SW480 (cell line): ENCODE measurements around the gene LCN15.
"Not testable (repeated sequence)": the region's sequence is repeated elsewhere in the genome, so short reads cannot be mapped to it uniquely, and the experiment has no call there.

Experiments used
- DNase-seq: peaks from one replicate; pipeline ENCODE4 v3.0.0-alpha.2; 2016; ENCODE audit warnings: low spot score

The LCN15 gene

DNA sequence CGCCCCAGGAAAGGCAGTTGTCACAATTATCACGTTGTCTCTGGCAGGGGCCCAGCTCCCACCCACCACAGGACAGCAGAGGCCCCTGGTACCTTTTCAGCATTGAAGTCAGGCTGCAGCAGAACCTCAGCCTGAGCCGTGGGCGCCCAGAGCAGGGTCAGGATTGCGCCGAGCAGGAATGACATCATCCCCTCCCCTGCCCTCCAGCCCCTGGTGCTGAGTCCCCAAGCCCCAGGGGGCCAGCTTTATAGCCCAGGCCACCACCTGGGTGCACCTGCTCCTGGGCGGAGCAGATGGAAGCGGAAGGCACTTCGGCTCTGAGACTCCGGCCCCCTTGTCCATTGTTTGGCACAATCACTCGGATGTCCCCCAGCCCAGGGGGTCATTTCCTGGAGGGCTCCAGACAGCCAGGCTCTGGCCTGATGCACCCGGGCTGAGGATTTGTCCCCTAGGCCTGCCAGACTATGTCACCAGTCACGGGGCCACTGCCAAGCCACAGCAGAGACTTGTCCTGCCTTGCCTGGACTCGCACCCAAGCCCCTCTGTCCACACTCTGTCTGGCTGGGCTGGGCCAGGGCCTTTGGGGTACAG lies at the start of gene LCN15:
Gene LCN15, minus strand, starts transcription at position 218 of the 591 bp plus-strand sequence. Its CDS starts 30 bp downstream, at position 188.
- no peak for DNase-seq

DNA sequence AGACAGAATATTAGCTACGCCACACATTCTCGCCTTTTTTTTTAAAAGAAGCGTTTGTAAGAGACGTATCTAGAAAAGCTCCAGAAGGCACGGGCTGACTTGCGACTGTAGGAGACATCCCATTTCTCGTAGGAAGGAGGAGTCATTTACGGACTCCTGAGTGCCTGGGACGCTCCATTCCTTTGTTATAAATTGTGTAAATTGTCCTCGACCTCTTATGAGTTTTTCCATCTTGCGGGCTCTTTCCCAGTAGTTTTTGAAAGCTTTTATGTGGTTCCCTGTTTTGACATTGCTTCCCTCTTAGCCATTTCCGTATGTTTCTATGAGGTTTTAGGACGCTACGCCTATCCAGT lies 44.5 kb upstream of the LCN15 start:
- DNase-seq = peak; percentile 42

DNA sequence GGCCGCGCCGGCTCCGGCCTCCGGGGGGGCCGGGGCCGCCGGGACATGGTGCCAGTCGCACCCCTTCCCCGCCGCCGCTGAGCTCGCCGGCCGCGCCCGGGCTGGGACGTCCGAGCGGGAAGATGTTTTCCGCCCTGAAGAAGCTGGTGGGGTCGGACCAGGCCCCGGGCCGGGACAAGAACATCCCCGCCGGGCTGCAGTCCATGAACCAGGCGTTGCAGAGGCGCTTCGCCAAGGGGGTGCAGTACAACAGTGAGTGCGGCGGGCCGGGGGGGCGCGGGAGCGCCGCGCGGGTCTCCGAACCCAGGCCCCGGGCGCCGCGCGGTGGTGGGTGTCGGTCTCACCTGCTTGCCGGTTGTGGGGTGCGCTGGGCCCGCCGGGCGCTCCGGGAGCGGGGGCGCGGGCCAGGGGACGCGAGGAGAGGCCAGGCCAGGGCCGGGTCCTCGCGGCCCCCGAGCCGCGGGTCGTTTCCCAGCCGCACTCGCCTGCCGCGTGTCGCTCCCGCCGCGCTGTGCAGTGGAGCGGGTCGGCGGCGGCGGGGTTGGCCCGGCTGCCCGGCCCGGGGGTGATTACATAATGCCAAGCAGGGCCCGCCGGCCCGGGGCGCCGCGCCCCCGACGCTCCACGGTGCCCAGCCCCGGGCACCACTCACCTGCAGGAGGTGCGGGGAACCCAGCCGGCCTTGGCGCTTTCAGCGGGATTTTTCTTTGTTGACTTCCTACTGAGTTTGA lies 43.9 kb upstream of the LCN15 start:
- DNase-seq = no peak

DNA sequence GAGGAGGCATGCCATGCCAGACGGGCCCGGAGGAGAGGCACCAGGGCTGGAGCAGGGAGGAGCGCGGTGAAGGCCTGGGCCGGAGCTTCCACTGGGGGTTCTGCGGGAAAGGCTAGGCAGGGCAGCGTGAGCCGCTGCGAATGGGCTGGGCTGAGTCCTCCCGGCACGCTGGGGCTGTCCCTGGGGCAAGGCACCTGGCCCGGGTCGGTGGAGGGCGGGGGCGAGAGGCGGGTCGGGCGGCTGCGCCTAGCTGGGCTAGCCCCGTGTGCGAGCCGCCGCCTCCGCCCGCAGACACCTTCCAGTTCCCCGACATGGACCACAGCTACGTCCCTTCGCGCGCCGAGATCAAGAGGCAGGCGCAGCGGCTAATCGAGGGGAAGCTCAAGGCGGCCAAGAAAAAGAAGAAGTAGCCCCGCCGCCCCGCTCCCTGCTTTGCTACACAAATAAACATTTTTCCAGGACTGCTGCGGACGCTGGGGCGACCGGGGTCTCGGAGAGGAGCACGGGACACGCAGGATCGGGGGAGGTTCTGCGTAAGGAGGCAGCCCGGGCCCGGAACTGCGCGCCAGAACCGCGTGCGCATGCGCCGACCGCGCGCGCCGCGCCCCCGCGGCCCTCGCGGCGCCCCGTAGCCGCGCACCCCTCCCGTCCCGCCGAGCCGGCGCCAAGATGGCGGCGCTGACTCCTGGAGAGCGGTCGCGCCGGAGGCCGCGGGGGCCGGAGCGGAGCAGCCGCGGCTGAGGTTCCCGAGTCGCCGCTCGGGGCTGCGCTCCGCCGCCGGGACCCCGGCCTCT lies 43.2 kb upstream of the LCN15 start, which contains the start of gene RABL6:
Gene RABL6, plus strand, starts transcription at position 668 of the 794 bp plus-strand sequence. CDS start 249 bp downstream, outside the sequence.
- DNase-seq = peak; percentile 67

DNA sequence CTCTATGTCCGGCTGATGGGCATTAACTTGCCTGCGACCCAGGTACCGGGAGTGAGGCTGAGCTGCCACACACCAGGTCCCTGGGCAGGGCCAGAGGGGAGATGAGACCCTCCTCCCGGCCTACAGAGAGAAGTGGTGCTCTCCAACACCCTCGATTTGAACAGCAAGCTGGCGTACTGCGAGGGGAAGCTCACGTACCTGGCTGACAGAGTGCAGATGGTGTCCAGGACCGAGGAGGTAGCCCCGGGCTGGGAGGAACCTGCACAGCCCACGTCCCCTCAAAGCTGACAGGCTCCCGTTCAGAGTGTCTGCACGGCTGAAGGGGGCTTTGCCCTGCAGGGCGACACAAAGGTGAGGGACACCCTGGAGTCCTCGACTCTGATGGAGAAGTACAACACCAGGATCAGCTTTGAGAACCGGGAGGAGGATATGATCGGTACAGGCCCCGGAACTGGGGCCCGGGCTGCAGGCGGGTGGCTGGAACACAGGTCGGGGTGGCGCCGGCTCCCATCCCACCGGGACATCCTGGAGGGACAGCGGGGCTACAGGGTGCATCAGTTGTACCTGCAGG lies 42.4 kb upstream of the LCN15 start:
- DNase-seq = no peak

GRCh38 chr9:136806067-136806466 lies 41.7 kb upstream of the LCN15 start:
- DNase-seq = no peak

- no peak for DNase-seq
Observed at GRCh38 chr9:136805207-136805740, 41.0 kb upstream of the LCN15 start.

DNA sequence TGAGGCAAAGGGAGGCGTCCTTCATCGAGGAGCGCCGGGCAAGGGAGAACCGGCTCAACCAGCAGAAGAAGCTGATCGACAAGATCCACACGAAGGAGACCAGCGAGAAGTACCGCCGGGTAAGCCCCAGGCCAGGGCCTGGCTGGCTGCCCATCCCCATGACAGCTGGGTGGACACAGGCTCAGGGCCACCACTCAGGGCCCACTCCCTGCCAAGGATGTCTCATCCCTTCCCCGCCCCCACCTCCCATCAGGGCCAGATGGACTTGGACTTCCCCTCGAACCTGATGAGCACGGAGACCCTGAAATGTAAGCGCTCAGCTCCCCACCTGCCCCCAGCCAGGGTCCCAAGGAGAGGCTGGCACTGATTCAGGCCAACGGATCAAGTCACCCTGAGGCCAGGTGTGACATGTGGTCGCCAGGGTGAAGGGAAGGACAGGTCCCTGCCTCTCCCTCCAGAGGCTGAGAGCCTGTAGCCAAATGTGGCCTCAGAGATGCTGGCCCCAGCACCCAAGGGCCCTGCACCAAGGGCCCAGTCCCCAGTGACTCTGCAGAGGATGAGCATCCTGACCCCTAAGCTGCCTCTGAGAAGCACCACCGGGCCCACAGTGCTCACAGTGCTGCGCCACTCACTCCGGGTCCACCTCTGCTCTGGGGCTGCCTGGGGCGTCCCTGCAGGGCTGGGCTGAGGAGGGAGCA lies 40.3 kb upstream of the LCN15 start:
- no peak for DNase-seq

DNA sequence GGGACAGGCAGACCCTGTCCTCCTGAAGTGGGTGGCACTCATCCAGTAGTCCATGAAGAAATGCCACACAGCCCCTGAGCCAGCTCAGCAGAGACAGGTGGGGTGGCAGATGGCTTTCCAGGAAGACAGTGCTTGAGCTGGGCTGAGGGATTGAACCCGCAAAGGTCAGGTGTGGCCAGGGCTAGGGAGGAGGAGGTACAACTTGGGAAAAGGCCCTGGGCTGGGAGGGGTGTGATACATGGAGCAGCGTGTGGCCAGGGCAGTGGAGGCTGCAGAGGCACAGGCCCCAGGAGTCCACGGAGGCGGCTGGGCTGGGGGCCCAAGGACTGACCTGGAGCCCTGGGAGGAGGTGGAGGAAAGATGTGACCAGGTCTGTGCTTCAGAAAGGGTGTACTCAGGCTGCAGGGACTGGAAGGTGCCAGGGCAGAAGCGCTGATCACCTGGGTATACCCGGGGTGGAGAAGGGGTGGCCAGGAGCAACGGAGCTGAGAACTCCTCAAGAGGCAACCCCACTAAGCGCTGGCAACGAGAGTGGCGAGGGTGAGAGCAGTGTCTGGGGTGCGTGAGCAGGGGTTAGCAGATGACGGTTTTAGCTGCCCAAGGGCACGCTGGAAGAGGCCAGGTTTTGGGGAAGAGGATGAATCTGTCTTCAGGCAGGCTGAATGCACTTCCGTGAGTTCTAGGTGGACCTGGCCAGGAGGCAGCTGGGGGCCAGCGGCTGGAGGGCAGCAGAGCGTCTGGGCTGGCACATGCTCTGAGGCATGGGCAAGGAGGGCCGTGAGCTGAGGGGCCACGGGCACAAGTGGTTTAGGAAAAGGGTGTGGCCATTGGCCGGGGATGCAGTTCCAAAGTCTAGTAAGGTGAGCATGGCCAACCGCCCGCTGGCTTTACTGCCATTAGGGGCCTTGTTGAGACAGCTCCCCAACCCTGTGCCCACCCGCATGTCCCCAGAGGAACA lies 39.5 kb upstream of the LCN15 start:
- DNase-seq = no peak

DNA sequence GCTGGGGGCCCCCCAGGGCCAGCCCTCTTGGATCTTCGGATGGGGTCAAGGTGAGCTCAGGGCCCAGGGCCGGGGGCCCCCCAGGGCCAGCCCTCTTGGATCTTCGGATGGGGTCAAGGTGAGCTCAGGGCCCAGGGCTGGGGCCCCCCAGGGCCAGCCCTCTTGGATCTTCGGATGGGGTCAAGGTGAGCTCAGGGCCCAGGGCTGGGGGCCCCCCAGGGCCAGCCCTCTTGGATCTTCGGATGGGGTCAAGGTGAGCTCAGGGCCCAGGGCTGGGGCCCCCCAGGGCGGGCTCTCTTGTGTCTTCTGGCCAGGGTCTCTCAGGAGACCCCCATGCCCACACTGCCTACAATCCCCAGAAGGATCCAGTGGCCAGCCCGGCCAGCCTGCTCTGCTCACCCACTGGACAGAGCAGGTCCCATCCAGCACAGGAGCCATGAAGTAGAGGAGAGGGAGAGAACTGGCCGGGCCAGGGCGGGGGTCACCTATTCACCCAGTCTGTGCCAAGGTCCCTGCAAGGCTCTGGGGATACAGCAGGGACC lies 38.8 kb upstream of the LCN15 start:
- DNase-seq = not testable (repeated sequence)

GRCh38 chr9:136802321-136802720 lies 38.0 kb upstream of the LCN15 start:
- no peak for DNase-seq

- DNase-seq = peak; percentile 86
Observed at GRCh38 chr9:136799854-136800657, 35.7 kb upstream of the LCN15 start.

- DNase-seq = no peak
Observed at GRCh38 chr9:136799079-136799853, 34.9 kb upstream of the LCN15 start.

- no peak for DNase-seq
Observed at GRCh38 chr9:136798708-136799078, 34.4 kb upstream of the LCN15 start.

- DNase-seq = not testable (repeated sequence)
Observed at GRCh38 chr9:136796775-136797347, 32.5 kb upstream of the LCN15 start.

DNA sequence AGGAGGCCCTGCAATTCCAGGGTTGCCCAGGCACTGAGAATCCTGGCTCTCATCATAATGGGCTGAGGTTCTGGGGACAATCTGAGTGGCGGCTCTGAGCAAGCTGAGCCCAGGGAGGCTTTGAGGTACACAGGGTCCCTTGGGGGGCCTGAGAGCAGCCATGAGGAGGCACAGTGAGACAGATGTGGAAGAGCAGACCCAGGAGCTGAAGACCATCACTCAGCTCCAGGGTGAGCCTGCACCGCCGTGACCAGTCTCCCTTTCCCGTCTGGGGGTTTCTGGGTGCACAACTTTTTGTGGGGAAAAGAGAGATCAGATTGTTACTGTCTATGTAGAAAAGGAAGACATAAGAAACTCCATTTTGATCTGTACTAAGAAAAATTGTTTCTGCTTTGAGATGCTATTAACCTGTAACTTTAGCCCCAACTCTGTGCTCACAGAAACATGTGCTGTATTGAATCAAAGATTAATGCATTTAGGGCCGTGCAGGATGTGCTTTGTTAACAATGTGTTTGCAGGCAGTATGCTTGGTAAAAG lies 32.0 kb upstream of the LCN15 start, which contains the start of gene CCDC183:
Gene CCDC183, plus strand, starts transcription at position 101 of the 537 bp plus-strand sequence. Its CDS starts 60 bp downstream, at position 161.
- no peak for DNase-seq

GRCh38 chr9:136795000-136795348 lies 30.7 kb upstream of the LCN15 start:
- no peak for DNase-seq
